GM23338 (cell line): ENCODE results near the gene RNLS. TPM values are rescaled to one million over a fixed set of nuclear protein-coding genes. Genes with fewer than 3 reads are reported as not detected.

Experiments used
- ATAC-seq: fragments of 200-7000 bp; cut with Tn5 transposase; 3 replicates; pipeline ENCODE4 v1.9.1; 2020
- DNase-seq: peaks from one replicate; pipeline ENCODE4 v3.0.0-alpha.2; 2015; ENCODE audit warnings: low spot score
- H2AFZ ChIP-seq: fragments of 200-600 bp; sonication (generic); 2 replicates; pipeline ENCODE4 v1.8.0; 2016; ENCODE audit warnings: antibody characterized with exemption, mild to moderate bottlenecking, moderate library complexity
- H3F3A ChIP-seq: fragments of 200-600 bp; sonication (generic); replicated peaks from 2 replicates; pipeline ENCODE4 v1.8.0; 2017; ENCODE audit warnings: antibody characterized with exemption, mixed run types, low read depth
- H3K27ac ChIP-seq: fragments of 200-600 bp; sonication (generic); 2 replicates; pipeline ENCODE4 v1.6.1; 2016; ENCODE audit warnings: low read depth
- H3K27me3 ChIP-seq: fragments of 200-600 bp; sonication (generic); 2 replicates; pipeline ENCODE4 v1.8.0; 2016; ENCODE audit warnings: mild to moderate bottlenecking, mixed run types, moderate library complexity; ENCODE audit not compliant: insufficient read depth
- H3K36me3 ChIP-seq: fragments of 200-600 bp; sonication (generic); 2 replicates; pipeline ENCODE4 v1.8.0; 2016; ENCODE audit warnings: mild to moderate bottlenecking; ENCODE audit not compliant: insufficient read depth
- H3K4me1 ChIP-seq: fragments of 200-600 bp; sonication (generic); 2 replicates; pipeline ENCODE4 v1.8.0; 2016; ENCODE audit warnings: mild to moderate bottlenecking, moderate library complexity; ENCODE audit not compliant: insufficient read depth
- H3K4me2 ChIP-seq: fragments of 200-600 bp; sonication (generic); 2 replicates; pipeline ENCODE4 v1.7.1; 2017; ENCODE audit warnings: mixed run types
- H3K4me3 ChIP-seq: fragments of 200-600 bp; sonication (generic); 2 replicates; pipeline ENCODE4 v1.6.1; 2016; ENCODE audit warnings: mixed run types
- H3K79me2 ChIP-seq: fragments of 200-600 bp; sonication (generic); replicated peaks from 2 replicates; pipeline ENCODE4 v1.8.0; 2017; ENCODE audit warnings: mild to moderate bottlenecking; ENCODE audit not compliant: insufficient read depth
- H3K9me2 ChIP-seq: fragments of 200-600 bp; sonication (generic); 2 replicates; pipeline ENCODE4 v1.8.0; 2017; ENCODE audit not compliant: insufficient read depth
- H4K20me1 ChIP-seq: fragments of 200-600 bp; sonication (generic); replicated peaks from 2 replicates; pipeline ENCODE4 v1.8.0; 2017; ENCODE audit warnings: mild to moderate bottlenecking; ENCODE audit not compliant: insufficient read depth
- H3K27ac Mint-ChIP-seq: 2 replicates; pipeline ENCODE4 v1.8.0; 2020; ENCODE audit warnings: inconsistent platforms, mild to moderate bottlenecking, moderate library complexity, mixed read lengths
- H3K27me3 Mint-ChIP-seq: 3 replicates; pipeline ENCODE4 v1.8.0; 2022; ENCODE audit warnings: low read depth, mild to moderate bottlenecking, moderate library complexity, mixed read lengths, inconsistent platforms; ENCODE audit not compliant: insufficient read depth, poor library complexity
- H3K36me3 Mint-ChIP-seq: 3 replicates; pipeline ENCODE4 v1.8.0; 2021; ENCODE audit warnings: low read depth, mild to moderate bottlenecking, inconsistent platforms, moderate library complexity, mixed read lengths
- H3K4me1 Mint-ChIP-seq: 3 replicates; pipeline ENCODE4 v1.8.0; 2020; ENCODE audit warnings: mild to moderate bottlenecking, inconsistent platforms, mixed read lengths
- H3K4me3 Mint-ChIP-seq: 3 replicates; pipeline ENCODE4 v1.8.0; 2021; ENCODE audit warnings: moderate library complexity, mild to moderate bottlenecking, inconsistent platforms, mixed read lengths
- H3K9me3 Mint-ChIP-seq: 3 replicates; pipeline ENCODE4 v1.8.0; 2020; ENCODE audit warnings: moderate library complexity, mild to moderate bottlenecking, inconsistent platforms, mixed read lengths
- EZH2phosphoT487 ChIP-seq: fragments of 200-600 bp; sonication (generic); IDR thresholded peaks from one replicate; pipeline ENCODE4 v1.8.1; 2018; ENCODE audit warnings: antibody characterized with exemption; ENCODE audit not compliant: unreplicated experiment
- JUNB ChIP-seq: IDR thresholded peaks from one replicate; pipeline ENCODE4 v1.6.1; 2016; ENCODE audit warnings: antibody characterized with exemption; ENCODE audit not compliant: unreplicated experiment
- NANOG ChIP-seq: IDR thresholded peaks from 2 replicates; pipeline ENCODE4 v1.6.1; 2016; ENCODE audit warnings: antibody characterized with exemption, borderline replicate concordance
- POLR2AphosphoS5 ChIP-seq: IDR thresholded peaks from 2 replicates; pipeline ENCODE4 v1.6.1; 2016; ENCODE audit warnings: antibody characterized with exemption, low read depth
- long read RNA-seq: library from polyadenylated mRNA; unstranded; transcript quantifications from one replicate; pipeline ENCODE4 v2.0.0, GENCODE V29; 2020; ENCODE audit not compliant: unreplicated experiment
- polyA plus RNA-seq: library from polyadenylated mRNA; unstranded; fragments of >200 nt; fragmentation: Nextera tagmentation; extraction: Ambion mirVana; gene quantifications from 2 replicates; pipeline ENCODE4 v1.2.1, GENCODE V29; 2016
- total RNA-seq: library from RNA; depleted of rRNA; stranded (reverse); fragments of >200 nt; shearing (Covaris generic); gene quantifications from 2 replicates; pipeline ENCODE4 v1.2.3, GENCODE V29; 2014; rRNA removed
- TF ChIP-seq, protein P1 (sequence below), 2 experiments: fragments of 200-600 bp in 1 of 2; sonication (generic) in 1 of 2; conservative IDR thresholded peaks; 2 replicates each; pipeline versions ENCODE4 v1.5.1 to v1.6.1; 2016 to 2017; ENCODE audit warnings: antibody characterized with exemption in 2 of 2, low read depth in 2 of 2, mild to moderate bottlenecking in 2 of 2, moderate library complexity in 1 of 2
- TF ChIP-seq, protein P2 (sequence below): IDR thresholded peaks from 2 replicates; pipeline ENCODE4 v1.6.1; 2016; ENCODE audit warnings: antibody characterized with exemption
- TF ChIP-seq, protein P3 (sequence below): fragments of 250-450 bp; sonication (Bioruptor Pico); IDR thresholded peaks from 2 replicates; pipeline ENCODE4 v1.5.0; 2020; ENCODE audit warnings: mild to moderate bottlenecking, moderate library complexity

RNLS gene
- total RNA-seq (7.7 and 15.2 TPM in 2 replicates), polyA plus RNA-seq (5.7 and 8.8 TPM in 2 replicates)
- long read RNA-seq: 0 reads

DNA sequence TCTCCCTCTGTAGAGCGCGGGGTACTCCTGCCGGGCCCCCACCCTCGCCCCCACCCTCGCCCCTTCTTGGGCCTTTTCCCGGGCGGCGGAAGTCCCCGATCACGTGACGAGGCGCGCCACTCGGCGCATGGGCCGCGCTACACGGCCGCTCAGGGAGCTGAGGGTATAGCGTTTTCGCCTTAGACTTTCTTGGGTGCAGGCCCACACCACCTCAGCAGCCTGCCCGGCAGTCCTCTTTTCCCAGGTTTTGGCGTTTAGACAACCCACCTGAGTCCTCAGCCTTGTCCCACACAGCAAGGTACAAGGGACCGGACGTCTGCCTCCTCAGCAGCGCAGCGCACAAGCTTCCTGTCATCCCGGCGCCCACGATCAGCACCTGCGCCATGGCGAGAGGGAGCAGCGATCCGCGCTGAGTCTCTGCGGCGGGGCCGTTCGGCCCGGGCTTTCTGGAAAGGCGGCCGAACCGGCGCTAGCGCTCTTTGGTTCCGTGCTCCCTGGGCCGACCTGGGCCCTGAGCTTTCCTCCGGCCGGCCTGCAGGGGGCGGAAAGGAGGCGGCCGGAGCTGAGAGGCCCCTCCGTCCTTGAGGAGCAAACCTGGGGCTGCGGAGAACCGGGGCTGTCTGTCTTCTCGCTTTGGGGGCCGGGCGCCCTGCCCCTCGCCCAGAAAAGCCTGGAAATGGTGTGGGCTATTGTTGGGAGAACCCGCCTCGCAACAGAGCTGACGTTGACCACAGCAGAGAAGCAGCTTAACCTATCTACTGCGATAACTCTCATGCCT lies at the start of gene RNLS:
Gene RNLS, minus strand, starts transcription at position 513 of the 778 bp plus-strand sequence.
- Mint-ChIP-seq H3K9me3 (no peaks in the 10 kb centered on the region), H3K36me3 (no peaks in the 10 kb centered on the region), H3K4me1 (peaks cover 9% of the 10 kb centered on the region), H3K27me3 (no peaks in the 10 kb centered on the region), H3K27ac (peak within 1 kb of the TSS; percentile 85), H3K4me3 (peak within 1 kb of the TSS; percentile 84)
- Histone ChIP-seq H3F3A (no peaks in the 10 kb centered on the region), H3K9me2 (no peaks in the 10 kb centered on the region), H2AFZ (peak within 1 kb of the TSS; percentile 98), H3K27me3 (no peaks in the 10 kb centered on the region), H4K20me1 (no peaks in the 10 kb centered on the region), H3K27ac (peak within 1 kb of the TSS; percentile 78), H3K4me2 (peak within 1 kb of the TSS; percentile 79), H3K4me1 (peaks cover 6% of the 10 kb centered on the region; the same call in 1 of the 2 replicates), H3K4me3 (peak within 1 kb of the TSS; percentile 81), H3K36me3 (no peaks in the 10 kb centered on the region), H3K79me2 (no peaks in the 10 kb centered on the region)
- DNase-seq (peak; percentile 80), ATAC-seq (peak; percentile 95)
- TF ChIP-seq EZH2phosphoT487 (no peak), NANOG (no peak), JUNB (no peak), POLR2AphosphoS5 (peak; percentile 85)
- TF ChIP-seq, protein P1, sequence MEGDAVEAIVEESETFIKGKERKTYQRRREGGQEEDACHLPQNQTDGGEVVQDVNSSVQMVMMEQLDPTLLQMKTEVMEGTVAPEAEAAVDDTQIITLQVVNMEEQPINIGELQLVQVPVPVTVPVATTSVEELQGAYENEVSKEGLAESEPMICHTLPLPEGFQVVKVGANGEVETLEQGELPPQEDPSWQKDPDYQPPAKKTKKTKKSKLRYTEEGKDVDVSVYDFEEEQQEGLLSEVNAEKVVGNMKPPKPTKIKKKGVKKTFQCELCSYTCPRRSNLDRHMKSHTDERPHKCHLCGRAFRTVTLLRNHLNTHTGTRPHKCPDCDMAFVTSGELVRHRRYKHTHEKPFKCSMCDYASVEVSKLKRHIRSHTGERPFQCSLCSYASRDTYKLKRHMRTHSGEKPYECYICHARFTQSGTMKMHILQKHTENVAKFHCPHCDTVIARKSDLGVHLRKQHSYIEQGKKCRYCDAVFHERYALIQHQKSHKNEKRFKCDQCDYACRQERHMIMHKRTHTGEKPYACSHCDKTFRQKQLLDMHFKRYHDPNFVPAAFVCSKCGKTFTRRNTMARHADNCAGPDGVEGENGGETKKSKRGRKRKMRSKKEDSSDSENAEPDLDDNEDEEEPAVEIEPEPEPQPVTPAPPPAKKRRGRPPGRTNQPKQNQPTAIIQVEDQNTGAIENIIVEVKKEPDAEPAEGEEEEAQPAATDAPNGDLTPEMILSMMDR (conservative IDR thresholded peaks at IDR 0.05; ENCODE audit: low read depth in 2 of 2): peak; percentile 70 to 81
- TF ChIP-seq, protein P2, sequence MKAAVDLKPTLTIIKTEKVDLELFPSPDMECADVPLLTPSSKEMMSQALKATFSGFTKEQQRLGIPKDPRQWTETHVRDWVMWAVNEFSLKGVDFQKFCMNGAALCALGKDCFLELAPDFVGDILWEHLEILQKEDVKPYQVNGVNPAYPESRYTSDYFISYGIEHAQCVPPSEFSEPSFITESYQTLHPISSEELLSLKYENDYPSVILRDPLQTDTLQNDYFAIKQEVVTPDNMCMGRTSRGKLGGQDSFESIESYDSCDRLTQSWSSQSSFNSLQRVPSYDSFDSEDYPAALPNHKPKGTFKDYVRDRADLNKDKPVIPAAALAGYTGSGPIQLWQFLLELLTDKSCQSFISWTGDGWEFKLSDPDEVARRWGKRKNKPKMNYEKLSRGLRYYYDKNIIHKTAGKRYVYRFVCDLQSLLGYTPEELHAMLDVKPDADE: no peak
- TF ChIP-seq, protein P3, sequence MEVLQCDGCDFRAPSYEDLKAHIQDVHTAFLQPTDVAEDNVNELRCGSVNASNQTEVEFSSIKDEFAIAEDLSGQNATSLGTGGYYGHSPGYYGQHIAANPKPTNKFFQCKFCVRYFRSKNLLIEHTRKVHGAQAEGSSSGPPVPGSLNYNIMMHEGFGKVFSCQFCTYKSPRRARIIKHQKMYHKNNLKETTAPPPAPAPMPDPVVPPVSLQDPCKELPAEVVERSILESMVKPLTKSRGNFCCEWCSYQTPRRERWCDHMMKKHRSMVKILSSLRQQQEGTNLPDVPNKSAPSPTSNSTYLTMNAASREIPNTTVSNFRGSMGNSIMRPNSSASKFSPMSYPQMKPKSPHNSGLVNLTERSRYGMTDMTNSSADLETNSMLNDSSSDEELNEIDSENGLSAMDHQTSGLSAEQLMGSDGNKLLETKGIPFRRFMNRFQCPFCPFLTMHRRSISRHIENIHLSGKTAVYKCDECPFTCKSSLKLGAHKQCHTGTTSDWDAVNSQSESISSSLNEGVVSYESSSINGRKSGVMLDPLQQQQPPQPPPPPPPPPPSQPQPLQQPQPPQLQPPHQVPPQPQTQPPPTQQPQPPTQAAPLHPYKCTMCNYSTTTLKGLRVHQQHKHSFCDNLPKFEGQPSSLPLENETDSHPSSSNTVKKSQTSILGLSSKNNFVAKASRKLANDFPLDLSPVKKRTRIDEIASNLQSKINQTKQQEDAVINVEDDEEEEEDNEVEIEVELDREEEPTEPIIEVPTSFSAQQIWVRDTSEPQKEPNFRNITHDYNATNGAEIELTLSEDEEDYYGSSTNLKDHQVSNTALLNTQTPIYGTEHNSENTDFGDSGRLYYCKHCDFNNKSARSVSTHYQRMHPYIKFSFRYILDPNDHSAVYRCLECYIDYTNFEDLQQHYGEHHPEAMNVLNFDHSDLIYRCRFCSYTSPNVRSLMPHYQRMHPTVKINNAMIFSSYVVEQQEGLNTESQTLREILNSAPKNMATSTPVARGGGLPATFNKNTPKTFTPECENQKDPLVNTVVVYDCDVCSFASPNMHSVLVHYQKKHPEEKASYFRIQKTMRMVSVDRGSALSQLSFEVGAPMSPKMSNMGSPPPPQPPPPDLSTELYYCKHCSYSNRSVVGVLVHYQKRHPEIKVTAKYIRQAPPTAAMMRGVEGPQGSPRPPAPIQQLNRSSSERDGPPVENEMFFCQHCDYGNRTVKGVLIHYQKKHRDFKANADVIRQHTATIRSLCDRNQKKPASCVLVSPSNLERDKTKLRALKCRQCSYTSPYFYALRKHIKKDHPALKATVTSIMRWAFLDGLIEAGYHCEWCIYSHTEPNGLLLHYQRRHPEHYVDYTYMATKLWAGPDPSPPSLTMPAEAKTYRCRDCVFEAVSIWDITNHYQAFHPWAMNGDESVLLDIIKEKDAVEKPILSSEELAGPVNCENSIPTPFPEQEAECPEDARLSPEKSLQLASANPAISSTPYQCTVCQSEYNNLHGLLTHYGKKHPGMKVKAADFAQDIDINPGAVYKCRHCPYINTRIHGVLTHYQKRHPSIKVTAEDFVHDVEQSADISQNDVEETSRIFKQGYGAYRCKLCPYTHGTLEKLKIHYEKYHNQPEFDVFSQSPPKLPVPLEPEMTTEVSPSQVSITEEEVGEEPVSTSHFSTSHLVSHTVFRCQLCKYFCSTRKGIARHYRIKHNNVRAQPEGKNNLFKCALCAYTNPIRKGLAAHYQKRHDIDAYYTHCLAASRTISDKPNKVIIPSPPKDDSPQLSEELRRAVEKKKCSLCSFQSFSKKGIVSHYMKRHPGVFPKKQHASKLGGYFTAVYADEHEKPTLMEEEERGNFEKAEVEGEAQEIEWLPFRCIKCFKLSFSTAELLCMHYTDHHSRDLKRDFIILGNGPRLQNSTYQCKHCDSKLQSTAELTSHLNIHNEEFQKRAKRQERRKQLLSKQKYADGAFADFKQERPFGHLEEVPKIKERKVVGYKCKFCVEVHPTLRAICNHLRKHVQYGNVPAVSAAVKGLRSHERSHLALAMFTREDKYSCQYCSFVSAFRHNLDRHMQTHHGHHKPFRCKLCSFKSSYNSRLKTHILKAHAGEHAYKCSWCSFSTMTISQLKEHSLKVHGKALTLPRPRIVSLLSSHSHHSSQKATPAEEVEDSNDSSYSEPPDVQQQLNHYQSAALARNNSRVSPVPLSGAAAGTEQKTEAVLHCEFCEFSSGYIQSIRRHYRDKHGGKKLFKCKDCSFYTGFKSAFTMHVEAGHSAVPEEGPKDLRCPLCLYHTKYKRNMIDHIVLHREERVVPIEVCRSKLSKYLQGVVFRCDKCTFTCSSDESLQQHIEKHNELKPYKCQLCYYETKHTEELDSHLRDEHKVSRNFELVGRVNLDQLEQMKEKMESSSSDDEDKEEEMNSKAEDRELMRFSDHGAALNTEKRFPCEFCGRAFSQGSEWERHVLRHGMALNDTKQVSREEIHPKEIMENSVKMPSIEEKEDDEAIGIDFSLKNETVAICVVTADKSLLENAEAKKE: peak; percentile 81
